Activated CD4-positive, alpha-beta T cell treated with anti-CD3 and anti-CD28 coated beads, Interleukin-2, amount 10 ng/mL, durations not matched to agents 7 days and 5 days (primary cell): ENCODE results near the gene SLX9. TPM values are rescaled to one million over a fixed set of nuclear protein-coding genes. Genes with fewer than 3 reads are reported as not detected.

ENCODE experiments used
- CTCF ChIA-PET: fragments of 350-600 bp; sonication (Branson Sonifier 250); formaldehyde crosslinking; loops from one replicate; lab custom pipeline; 2021; ENCODE audit warnings: antibody characterized with exemption; lab: Charles Lee
- POLR2A ChIA-PET: fragments of 350-600 bp; sonication (Branson Sonifier 250); formaldehyde crosslinking; loops from one replicate; lab custom pipeline; 2021; ENCODE audit warnings: antibody characterized with exemption; lab: Charles Lee
- DNase-seq: peaks from one replicate; pipeline ENCODE4 v3.0.0-alpha.2; 2020
- H3K27ac Mint-ChIP-seq: one replicate; pipeline ENCODE4 v1.8.0; 2021; ENCODE audit warnings: mild to moderate bottlenecking, moderate library complexity, mixed read lengths
- H3K27me3 Mint-ChIP-seq: one replicate; pipeline ENCODE4 v1.8.0; 2021; ENCODE audit warnings: mixed read lengths
- H3K36me3 Mint-ChIP-seq: one replicate; pipeline ENCODE4 v1.8.0; 2021; ENCODE audit warnings: low read depth, mixed read lengths
- H3K4me1 Mint-ChIP-seq: one replicate; pipeline ENCODE4 v1.8.0; 2021; ENCODE audit warnings: mixed read lengths
- H3K4me3 Mint-ChIP-seq: one replicate; pipeline ENCODE4 v1.8.0; 2021; ENCODE audit warnings: mild to moderate bottlenecking, moderate library complexity, mixed read lengths
- H3K9me3 Mint-ChIP-seq: one replicate; pipeline ENCODE4 v1.8.0; 2021; ENCODE audit warnings: mixed read lengths
- total RNA-seq, 2 experiments: library from RNA; stranded (reverse); gene quantifications; one replicate each; pipeline ENCODE4 v1.2.3, GENCODE V29; 2021

The SLX9 gene
- total RNA-seq, 2 experiments from 2014 or later, result 32.7 to 39.8 TPM

DNA sequence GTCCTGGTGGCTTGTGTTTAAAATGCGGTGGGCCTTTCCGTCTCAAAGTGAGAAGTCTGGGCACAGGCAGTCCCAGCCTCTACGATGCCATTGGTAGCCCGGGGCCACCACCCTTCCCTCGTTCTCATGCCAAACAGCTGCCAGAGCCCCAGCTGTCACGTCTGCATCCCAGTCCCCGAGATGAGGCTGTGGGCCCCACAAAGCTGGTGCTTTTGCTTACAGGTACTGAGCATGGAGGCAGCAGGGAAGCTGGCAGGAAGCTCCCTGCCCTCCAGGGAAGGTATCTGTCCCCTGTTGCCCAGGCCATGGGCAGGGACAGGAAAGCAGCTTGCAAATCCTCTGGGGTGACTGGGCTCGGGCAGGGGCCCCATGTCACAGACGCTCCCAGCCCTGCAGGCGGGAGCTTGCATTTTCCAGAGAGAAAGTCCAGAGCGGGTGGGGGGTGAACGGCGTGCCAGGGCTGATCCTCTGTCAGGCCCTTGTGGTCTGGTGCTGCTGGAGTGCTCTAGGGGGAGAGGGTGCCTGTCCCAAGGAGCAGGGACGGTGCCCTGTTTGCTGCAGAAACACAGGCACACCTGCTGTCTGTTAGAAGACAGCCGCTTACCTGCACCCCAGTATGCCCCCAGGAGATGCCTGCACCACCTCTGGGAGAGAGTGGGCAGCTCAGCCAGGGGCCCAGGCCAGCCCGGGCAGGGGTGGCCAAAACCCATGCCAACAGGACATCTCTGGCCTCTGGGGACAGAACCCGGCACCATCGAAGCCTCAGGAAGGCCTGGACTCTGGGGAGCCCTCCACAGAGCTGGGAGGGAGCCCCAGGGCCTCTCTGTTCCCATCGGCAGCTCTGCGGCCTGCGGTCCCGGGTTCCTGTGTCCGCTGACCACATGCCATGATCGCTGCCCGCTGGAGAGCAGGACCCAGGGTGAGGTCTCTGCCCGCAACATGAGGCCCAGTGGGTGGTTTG, 45.9 kb downstream of the SLX9 start:
- H3K27ac Mint-ChIP-seq, result no peak overlapping the region
- H3K9me3 Mint-ChIP-seq, result no peaks in the 10 kb centered on the region
- CTCF ChIA-PET, result interaction anchor here (0.6 to 1.0 kb wide), 2 partner anchors 30 to 35 kb away, joined by 3 read pairs; no protein-coding TSS in a partner anchor
- no peak for DNase-seq
- H3K27me3 Mint-ChIP-seq, result no peaks in the 10 kb centered on the region
- H3K4me1 Mint-ChIP-seq, result no peaks in the 10 kb centered on the region
- H3K4me3 Mint-ChIP-seq, result no peak overlapping the region
- no peaks in the 10 kb centered on the region for H3K36me3 Mint-ChIP-seq
- POLR2A ChIA-PET, result no interaction called here

DNA sequence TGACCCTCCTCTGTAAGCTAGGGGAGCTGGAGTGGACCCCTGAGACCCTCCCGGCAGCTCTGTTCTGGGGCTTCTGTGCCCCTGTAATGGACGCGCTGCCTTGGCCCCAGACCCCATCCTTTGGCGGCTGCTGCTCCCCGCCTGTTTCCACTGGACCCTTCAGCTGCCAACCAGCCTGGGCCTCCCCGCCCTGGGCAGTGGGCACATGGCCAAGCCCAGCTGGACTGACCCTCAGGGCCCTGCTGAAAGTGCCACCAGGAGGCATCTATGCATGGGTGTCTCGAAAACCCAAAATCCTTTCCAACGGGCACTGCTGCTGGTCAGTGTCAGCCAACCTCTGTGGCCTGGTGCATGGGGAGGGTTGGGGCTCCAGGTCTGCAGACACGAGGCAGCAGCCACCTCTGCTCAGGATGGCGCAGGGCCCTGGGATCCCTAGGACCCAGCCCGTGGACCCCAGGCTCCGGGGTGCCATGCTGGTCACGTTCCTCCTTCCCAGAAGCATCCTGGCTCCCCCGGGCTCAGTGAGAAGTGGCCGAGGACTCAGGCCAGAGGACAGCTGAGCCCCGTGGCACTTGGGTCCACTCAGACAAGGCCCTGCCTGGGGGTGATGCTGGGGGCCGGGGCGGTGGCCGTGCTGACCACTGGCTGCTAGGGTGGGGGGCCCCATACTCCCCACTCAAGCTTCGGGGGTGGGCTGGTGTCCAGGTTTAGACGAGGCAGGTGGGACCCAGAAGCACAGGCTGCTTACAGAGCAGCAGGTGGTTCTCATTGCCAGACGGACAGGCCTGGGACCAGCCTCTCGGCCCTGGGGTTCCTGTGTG, 46.9 kb downstream of the SLX9 start:
- no peaks in the 10 kb centered on the region for H3K27me3 Mint-ChIP-seq
- CTCF ChIA-PET, result interaction anchor here (0.6 kb wide), 1 partner anchor 34 kb away, joined by 3 read pairs; no protein-coding TSS in a partner anchor
- H3K4me1 Mint-ChIP-seq, result no peaks in the 10 kb centered on the region
- H3K27ac Mint-ChIP-seq, result no peak overlapping the region
- no peaks in the 10 kb centered on the region for H3K36me3 Mint-ChIP-seq
- H3K4me3 Mint-ChIP-seq, result no peak overlapping the region
- no peak for DNase-seq
- H3K9me3 Mint-ChIP-seq, result no peaks in the 10 kb centered on the region
- POLR2A ChIA-PET, result interaction anchor here (0.6 kb wide), 1 partner anchor 472 kb away, joined by 3 read pairs; no protein-coding TSS in a partner anchor

DNA sequence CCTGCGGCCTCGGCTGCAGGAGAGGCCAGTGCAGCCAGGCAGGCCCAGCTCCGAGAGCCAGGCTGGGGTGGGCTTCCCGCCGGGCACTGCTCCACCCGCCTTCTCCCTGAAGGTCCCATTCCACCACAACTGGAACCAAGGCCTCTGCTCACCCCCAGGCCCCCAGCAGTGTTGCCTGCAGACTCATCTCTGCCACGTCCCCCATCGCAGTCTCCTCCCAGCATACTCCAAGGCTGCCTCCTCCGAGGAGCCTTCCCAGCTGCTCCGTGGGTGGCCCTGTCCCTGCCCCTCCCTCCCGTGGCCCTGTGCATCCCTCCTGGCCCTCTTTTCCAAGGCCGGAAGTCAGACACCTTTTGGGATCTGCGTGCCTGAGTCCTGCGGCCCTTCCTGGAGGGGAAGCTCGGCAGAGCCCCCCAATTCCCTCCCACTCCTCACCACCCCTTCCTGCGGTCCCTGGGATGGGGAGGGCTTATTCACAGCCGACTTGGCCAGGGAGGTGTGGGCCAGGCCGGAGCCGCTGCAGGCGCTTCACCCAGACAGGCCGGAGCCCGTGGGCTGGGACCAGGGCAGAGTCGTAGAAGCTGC, 47.6 kb downstream of the SLX9 start:
- no peak for DNase-seq
- no peaks in the 10 kb centered on the region for H3K4me1 Mint-ChIP-seq

DNA sequence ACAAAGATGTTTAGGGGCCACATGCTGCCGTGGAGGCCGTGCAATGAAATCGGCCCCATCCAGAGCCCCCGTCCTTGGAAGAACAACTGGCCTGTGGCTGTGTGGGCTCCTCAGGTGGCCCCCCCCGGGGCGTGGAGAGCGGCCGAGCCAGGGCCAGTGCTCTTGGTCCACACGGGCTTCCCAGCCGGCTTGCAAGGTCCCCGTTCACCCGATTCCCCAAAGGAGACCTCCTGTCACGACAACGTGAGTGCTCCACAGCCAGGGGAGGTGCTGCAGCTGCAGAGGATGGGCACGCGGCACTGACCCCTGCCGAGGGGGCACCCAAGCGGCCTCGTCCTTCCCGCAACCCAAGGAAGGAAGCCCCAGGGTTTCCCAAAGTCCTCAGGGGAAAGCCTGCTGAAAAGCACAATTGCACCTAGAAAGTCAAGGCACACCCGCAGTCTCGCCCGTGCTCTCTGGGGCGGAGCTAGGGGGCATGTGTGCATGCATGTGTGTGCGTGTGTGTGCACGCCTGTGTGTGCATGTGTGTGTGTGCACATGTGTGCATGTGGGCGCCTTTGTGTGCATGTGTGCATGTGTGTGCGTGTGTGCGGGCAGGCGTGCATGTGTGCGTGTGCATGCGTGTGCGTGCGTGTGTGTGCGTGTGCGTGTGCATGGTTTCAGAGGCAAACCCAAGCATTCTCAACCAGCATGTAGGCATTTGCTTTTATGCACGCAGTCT, 48.2 kb downstream of the SLX9 start:
- no peaks in the 10 kb centered on the region for H3K9me3 Mint-ChIP-seq
- ChIA-PET POLR2A (no interaction called here), CTCF (no interaction called here)
- no peak for DNase-seq
- no peaks in the 10 kb centered on the region for H3K27me3 Mint-ChIP-seq
- H3K27ac Mint-ChIP-seq, result no peak overlapping the region
- no peak overlapping the region for H3K4me3 Mint-ChIP-seq
- no peaks in the 10 kb centered on the region for H3K36me3 Mint-ChIP-seq
- no peaks in the 10 kb centered on the region for H3K4me1 Mint-ChIP-seq

More for the DNA sequence above, 47.6 kb downstream of the SLX9 start:
- ChIA-PET POLR2A (interaction anchor here (0.6 kb wide), 1 partner anchor 472 kb away, joined by 3 read pairs; no protein-coding TSS in a partner anchor), CTCF (no interaction called here)
- H3K9me3 Mint-ChIP-seq, result no peaks in the 10 kb centered on the region
- no peak overlapping the region for H3K4me3 Mint-ChIP-seq
- H3K27ac Mint-ChIP-seq, result no peak overlapping the region
- H3K36me3 Mint-ChIP-seq, result no peaks in the 10 kb centered on the region
- no peaks in the 10 kb centered on the region for H3K27me3 Mint-ChIP-seq

DNA sequence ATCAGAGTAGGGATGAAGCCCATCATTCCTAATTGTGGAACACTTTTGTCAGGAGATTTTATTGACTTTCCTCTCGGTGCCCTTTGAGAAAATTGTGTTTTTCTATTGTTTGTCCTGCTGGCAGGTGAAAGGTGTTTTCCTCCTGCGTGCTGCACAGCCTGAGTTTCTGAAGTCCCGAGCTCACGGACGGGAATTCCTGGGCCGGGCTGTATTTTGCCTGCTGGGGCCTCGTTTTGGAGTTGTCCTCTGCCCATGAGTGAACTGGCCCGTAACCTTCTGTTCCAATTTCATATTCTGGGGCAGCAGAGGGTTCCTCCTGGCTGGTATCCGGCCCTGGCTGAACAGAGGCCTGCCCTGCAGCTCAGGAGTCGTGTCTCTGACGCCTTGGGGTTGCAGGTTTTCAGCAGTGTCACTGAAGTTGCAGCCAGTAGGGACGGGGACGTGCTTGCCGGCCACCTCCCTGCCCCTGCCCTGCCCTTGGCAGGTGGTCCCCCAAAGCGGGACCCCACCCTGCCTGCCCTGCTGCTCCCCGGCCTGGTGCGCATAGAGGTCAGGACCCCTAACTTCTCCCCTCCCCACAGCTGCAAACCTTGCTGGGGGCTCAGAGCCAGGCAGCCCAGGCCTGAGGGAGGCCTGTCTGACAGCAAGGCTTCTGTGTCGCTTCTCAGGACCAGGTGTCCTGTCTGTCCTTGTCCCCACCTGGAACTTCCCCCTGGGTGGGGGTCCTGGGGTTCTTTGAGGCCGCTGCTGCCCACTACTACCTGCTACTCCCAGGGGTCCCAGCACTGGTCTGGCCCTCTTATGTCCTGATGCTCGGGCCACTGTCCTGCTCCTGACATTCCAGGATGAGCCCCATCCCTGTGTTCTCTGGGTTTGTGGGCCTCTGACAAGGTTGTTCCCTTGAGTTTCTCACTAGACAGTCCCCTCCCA, 49.0 kb downstream of the SLX9 start:
- CTCF ChIA-PET, result no interaction called here
- POLR2A ChIA-PET, result no interaction called here
- H3K27me3 Mint-ChIP-seq, result no peaks in the 10 kb centered on the region
- H3K36me3 Mint-ChIP-seq, result no peaks in the 10 kb centered on the region
- no peak overlapping the region for H3K27ac Mint-ChIP-seq
- no peaks in the 10 kb centered on the region for H3K4me1 Mint-ChIP-seq
- DNase-seq, result no peak
- H3K9me3 Mint-ChIP-seq, result no peaks in the 10 kb centered on the region
- no peak overlapping the region for H3K4me3 Mint-ChIP-seq

DNA sequence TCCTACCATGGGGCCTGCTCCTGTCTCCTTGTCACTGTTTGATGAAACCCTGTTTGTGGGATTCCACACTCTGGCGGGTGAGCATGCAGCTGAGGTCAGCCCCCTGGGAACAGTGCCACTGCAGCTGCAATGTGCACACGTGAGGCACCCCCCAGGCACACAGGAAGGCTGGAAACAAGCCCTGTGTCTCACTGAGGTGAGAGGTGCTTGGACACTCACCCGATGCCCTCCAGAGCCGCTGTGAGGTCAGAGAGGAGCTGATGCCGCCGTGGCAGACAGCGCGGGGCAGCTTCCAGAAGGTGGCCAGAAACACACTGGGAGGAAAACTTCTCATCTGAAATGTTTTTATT, 49.7 kb downstream of the SLX9 start:
- Mint-ChIP-seq H3K4me1 (no peaks in the 10 kb centered on the region), H3K27me3 (no peaks in the 10 kb centered on the region), H3K27ac (no peak overlapping the region), H3K36me3 (no peaks in the 10 kb centered on the region), H3K4me3 (no peak overlapping the region), H3K9me3 (no peaks in the 10 kb centered on the region)
- no peak for DNase-seq
- POLR2A ChIA-PET, result no interaction called here
- CTCF ChIA-PET, result no interaction called here

DNA sequence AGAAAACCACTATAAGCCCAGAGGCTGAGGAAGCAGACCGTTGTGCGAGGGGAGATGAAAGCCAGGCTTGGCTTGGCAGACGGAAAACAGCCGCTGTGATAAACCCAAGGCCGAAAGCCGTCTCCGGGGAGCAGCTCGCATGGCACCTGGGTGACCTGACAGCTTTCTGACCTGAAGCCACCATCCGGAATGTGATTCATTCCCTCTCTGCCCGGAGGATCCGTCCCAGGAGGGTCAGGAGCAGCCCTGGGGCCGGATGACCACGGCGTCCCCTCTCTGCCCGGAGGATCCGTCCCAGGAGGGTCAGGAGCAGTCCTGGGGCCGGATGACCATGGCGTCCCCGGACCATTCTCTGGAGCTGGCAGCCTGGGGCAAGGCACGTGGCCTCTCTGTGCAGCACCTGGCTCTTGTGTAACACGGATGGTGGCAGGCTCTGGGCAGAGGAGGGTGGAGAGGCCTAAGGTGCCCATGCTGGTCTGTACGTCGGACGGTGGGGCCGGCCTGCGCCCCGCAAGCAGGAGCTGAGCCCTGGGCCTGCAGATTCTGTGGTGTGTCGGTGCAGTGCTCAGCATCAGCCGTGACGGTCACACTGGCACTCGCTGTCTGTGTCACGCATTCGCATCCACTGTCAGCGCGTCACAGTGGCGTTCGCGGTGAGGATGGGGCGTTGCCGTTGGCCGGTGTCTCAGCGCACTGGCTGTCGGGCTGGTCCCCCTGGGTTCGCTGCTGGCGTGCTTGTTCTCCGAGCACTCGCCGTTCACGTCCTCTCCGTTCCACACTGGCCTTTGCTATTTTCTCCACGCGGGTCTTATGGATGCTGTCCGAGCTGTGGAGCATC, 50.3 kb downstream of the SLX9 start:
- H3K9me3 Mint-ChIP-seq, result no peaks in the 10 kb centered on the region
- ChIA-PET CTCF (no interaction called here), POLR2A (no interaction called here)
- no peak for DNase-seq
- no peaks in the 10 kb centered on the region for H3K27me3 Mint-ChIP-seq
- H3K4me1 Mint-ChIP-seq, result no peaks in the 10 kb centered on the region
- H3K36me3 Mint-ChIP-seq, result no peaks in the 10 kb centered on the region
- no peak overlapping the region for H3K27ac Mint-ChIP-seq
- no peak overlapping the region for H3K4me3 Mint-ChIP-seq

DNA sequence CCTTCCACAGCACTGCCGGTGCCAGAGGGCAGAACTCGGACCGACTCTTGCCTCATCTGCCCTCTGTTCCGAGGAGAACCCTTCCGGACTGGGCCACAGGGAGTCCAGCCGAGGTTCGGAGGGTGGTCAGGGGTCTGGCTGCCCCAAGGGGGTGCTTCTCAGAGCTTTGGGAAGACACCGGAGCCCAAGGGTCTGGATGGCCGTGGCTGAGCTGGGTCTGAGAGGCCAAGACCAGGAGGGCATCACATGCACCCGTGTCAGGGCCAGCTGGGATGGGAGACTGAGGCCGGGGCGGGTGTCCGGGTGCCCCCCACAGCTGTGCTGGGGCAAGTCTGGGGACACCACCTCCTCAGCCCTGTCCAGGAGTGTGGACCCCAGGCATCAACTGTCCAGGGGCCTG, 51.1 kb downstream of the SLX9 start:
- ChIA-PET POLR2A (no interaction called here), CTCF (no interaction called here)
- Mint-ChIP-seq H3K4me3 (no peak overlapping the region), H3K4me1 (no peaks in the 10 kb centered on the region), H3K27me3 (no peaks in the 10 kb centered on the region), H3K36me3 (no peaks in the 10 kb centered on the region), H3K27ac (no peak overlapping the region), H3K9me3 (no peaks in the 10 kb centered on the region)
- no peak for DNase-seq

DNA sequence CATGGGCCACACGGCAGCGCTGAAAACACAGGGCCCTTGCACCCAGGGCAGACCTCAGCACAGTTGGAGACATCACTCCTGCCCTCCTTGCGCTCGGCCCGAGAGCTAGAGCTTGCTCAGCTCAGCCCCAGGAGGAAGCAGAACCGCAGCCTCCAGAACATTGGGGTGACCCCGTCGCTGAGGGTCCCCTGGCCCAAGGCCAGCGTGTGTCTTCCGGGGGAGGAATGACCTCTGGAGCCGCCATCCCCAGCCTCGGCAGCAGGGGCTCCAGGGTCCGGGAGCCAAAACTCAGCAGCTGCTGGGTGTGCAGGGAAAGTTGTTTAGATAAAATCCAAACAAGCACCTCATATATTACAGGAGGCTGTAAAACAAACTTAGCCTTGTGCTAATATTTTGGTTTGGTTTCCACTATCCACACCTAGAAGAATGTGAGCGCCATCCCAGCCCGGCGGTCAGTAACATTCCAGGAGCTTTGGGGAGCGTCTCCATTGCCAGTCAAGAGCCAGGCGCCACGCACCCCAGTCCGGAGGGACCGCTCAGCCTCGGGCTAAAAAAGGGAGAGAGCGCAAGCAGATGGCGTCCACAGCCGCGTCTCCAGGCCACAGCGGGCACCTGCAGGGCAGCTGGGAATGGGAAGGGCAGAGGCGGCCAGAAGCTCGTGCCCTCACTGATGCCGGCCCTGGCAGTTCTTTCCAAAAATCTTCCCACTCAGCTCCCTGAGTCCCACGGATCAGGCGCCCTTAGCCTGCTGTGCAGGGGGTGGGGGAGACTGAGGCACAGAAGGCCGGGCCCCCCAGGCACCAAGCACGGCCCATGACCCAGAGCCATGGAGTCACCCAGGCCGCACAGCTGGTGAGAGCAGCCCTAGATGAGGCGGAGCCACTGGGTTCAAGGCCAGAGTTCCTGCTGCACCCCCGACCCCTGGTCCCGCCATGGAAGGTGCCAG, 52.0 kb downstream of the SLX9 start:
- POLR2A ChIA-PET, result no interaction called here
- Mint-ChIP-seq H3K27me3 (no peaks in the 10 kb centered on the region), H3K4me1 (no peaks in the 10 kb centered on the region), H3K36me3 (no peaks in the 10 kb centered on the region), H3K4me3 (no peak overlapping the region), H3K9me3 (no peaks in the 10 kb centered on the region), H3K27ac (no peak overlapping the region)
- no peak for DNase-seq
- CTCF ChIA-PET, result no interaction called here

DNA sequence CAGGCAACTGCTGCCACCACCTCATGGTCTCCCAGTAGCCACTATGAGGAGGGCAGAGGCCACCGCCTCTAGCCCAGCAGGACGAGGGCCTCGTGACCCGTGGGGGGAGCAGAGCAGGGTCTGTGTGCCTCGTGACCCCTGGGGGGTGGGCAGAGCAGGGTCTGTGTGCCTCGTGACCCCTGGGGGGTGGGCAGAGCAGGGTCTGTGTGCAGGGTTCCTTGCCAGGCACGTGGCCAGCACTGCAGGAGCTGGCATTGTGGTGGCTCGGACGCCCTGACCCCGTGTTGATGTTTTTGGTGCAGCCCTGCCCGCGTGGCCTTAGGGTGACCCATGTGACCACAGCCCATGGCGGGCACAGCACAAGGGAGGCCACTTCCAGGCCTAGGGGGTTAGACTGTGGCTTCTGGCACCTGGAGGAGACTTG, 52.8 kb downstream of the SLX9 start:
- Mint-ChIP-seq H3K27me3 (no peaks in the 10 kb centered on the region), H3K4me1 (no peaks in the 10 kb centered on the region), H3K36me3 (no peaks in the 10 kb centered on the region), H3K4me3 (no peak overlapping the region), H3K27ac (no peak overlapping the region), H3K9me3 (no peaks in the 10 kb centered on the region)
- ChIA-PET CTCF (no interaction called here), POLR2A (no interaction called here)
- DNase-seq, result no peak
